HG03565 (cell line): Measurements from ENCODE around the gene SV2B.
"Not testable (repeated sequence)": the region's sequence is repeated elsewhere in the genome, so short reads cannot be mapped to it uniquely, and the experiment has no call there.

ENCODE experiments used
- ATAC-seq: cut with Tn5 transposase; IDR thresholded peaks from one replicate; pipeline ENCODE4 v1.9.1; 2021; ENCODE audit warnings: mild to moderate bottlenecking, moderate library complexity; ENCODE audit not compliant: unreplicated experiment

SV2B gene

GRCh38 chr15:91099995-91100813, at the start of gene SV2B:
SV2B (plus strand) TSS chr15:91100257; CDS start chr15:91226264, 126,007 bp downstream.
- ATAC-seq: peak; percentile 45

- no peak for ATAC-seq
Measured at GRCh38 chr15:91051248-91051647, 48.8 kb upstream of the SV2B start.

GRCh38 chr15:91054816-91055215, 45.2 kb upstream of the SV2B start:
- ATAC-seq: no peak

- no peak for ATAC-seq
Measured at GRCh38 chr15:91055548-91056331, 44.3 kb upstream of the SV2B start.

- ATAC-seq: no peak
Measured at GRCh38 chr15:91061230-91061629, 38.8 kb upstream of the SV2B start.

- no peak for ATAC-seq
Measured at GRCh38 chr15:91061997-91062396, 38.1 kb upstream of the SV2B start.

- no peak for ATAC-seq
Measured at GRCh38 chr15:91065505-91065904, 34.6 kb upstream of the SV2B start.

- ATAC-seq: no peak
Measured at GRCh38 chr15:91067036-91067435, 33.0 kb upstream of the SV2B start.

GRCh38 chr15:91068436-91068835, 31.6 kb upstream of the SV2B start:
- ATAC-seq: no peak

GRCh38 chr15:91068966-91069365, 31.1 kb upstream of the SV2B start:
- no peak for ATAC-seq

GRCh38 chr15:91070872-91071271, 29.2 kb upstream of the SV2B start:
- no peak for ATAC-seq

GRCh38 chr15:91072161-91072560, 27.9 kb upstream of the SV2B start:
- ATAC-seq: no peak

GRCh38 chr15:91073077-91073476, 27.0 kb upstream of the SV2B start:
- no peak for ATAC-seq

GRCh38 chr15:91073768-91074167, 26.3 kb upstream of the SV2B start:
- ATAC-seq: no peak

- no peak for ATAC-seq
Measured at GRCh38 chr15:91075739-91076138, 24.3 kb upstream of the SV2B start.

GRCh38 chr15:91077029-91077428, 23.0 kb upstream of the SV2B start:
- ATAC-seq: no peak

- ATAC-seq: not testable (repeated sequence)
Measured at GRCh38 chr15:91093866-91094265, 6.2 kb upstream of the SV2B start.

GRCh38 chr15:91098451-91098850, 1.6 kb upstream of the SV2B start:
- no peak for ATAC-seq

- no peak for ATAC-seq
Measured at GRCh38 chr15:91099616-91099994, 452 bp upstream of the SV2B start.

- no peak for ATAC-seq
Measured at GRCh38 chr15:91100814-91101607, 954 bp downstream of the SV2B start.

- ATAC-seq: no peak
Measured at GRCh38 chr15:91101608-91101920, 1.5 kb downstream of the SV2B start.
